OCI-LY1 (cell line): ENCODE data around the gene UMAD1.

Experiments used
- H2AFZ ChIP-seq: fragments of 200-600 bp; sonication (generic), shearing (Covaris generic); 2 replicates; pipeline ENCODE4 v1.6.0; 2014; ENCODE audit warnings: antibody characterized with exemption, mild to moderate bottlenecking, low read length
- H3F3A ChIP-seq: fragments of 200-600 bp; sonication (generic), shearing (Covaris generic); 2 replicates; pipeline ENCODE4 v1.6.0; 2014; ENCODE audit warnings: mild to moderate bottlenecking, antibody characterized with exemption, low read length, moderate library complexity; ENCODE audit not compliant: insufficient read depth
- H3K27ac ChIP-seq: fragments of 200-600 bp; sonication (generic); 2 replicates; pipeline ENCODE4 v1.5.1; 2014; ENCODE audit warnings: low read length, mixed run types, mild to moderate bottlenecking, low read depth; ENCODE audit not compliant: poor library complexity, severe bottlenecking
- H3K27me3 ChIP-seq: fragments of 200-600 bp; sonication (generic); 2 replicates; pipeline ENCODE4 v1.6.0; 2014; ENCODE audit warnings: antibody characterized with exemption, mild to moderate bottlenecking, low read length, moderate library complexity; ENCODE audit not compliant: insufficient read depth
- H3K36me3 ChIP-seq: fragments of 200-600 bp; sonication (generic); 2 replicates; pipeline ENCODE4 v1.6.1; 2014; ENCODE audit warnings: mild to moderate bottlenecking, antibody characterized with exemption, low read length, moderate library complexity, mixed read lengths; ENCODE audit not compliant: insufficient read depth
- H3K4me1 ChIP-seq: fragments of 200-600 bp; sonication (generic); 2 replicates; pipeline ENCODE4 v1.5.1; 2014; ENCODE audit warnings: mild to moderate bottlenecking, low read length, moderate library complexity; ENCODE audit not compliant: insufficient read depth, severe bottlenecking
- H3K4me2 ChIP-seq: fragments of 200-600 bp; sonication (generic), shearing (Covaris generic); 2 replicates; pipeline ENCODE4 v1.6.1; 2014; ENCODE audit warnings: low read length
- H3K4me3 ChIP-seq: fragments of 200-600 bp; sonication (generic); 2 replicates; pipeline ENCODE4 v1.5.1; 2014; ENCODE audit warnings: low read length, low read depth, mild to moderate bottlenecking, mixed read lengths; ENCODE audit not compliant: poor library complexity, severe bottlenecking
- H3K79me2 ChIP-seq: fragments of 200-600 bp; shearing (Covaris generic); 2 replicates; pipeline ENCODE4 v1.6.1; 2016; ENCODE audit warnings: mixed run types, low read length, mixed read lengths; ENCODE audit not compliant: insufficient read depth
- H3K9ac ChIP-seq: fragments of 200-600 bp; sonication (generic), shearing (Covaris generic); 2 replicates; pipeline ENCODE4 v1.6.1; 2014; ENCODE audit warnings: mild to moderate bottlenecking, low read length, mixed read lengths
- H3K9me2 ChIP-seq: fragments of 200-600 bp; sonication (generic), shearing (Covaris generic); 2 replicates; pipeline ENCODE4 v1.6.1; 2014; ENCODE audit warnings: low read depth, mild to moderate bottlenecking, low read length, mixed read lengths
- H3K9me3 ChIP-seq: fragments of 200-600 bp; shearing (Covaris generic); 2 replicates; pipeline ENCODE4 v1.6.1; 2014; ENCODE audit warnings: low read length, mixed read lengths
- H4K20me1 ChIP-seq: fragments of 200-600 bp; sonication (generic), shearing (Covaris generic); 2 replicates; pipeline ENCODE4 v1.6.0; 2016; ENCODE audit warnings: mild to moderate bottlenecking, low read length; ENCODE audit not compliant: insufficient read depth
- EZH2 ChIP-seq: fragments of 200-600 bp; sonication (generic), shearing (Covaris generic); IDR thresholded peaks from 2 replicates; pipeline ENCODE4 v1.8.0; 2017; ENCODE audit warnings: borderline replicate concordance, mixed run types, mild to moderate bottlenecking, antibody characterized with exemption, low read length, moderate library complexity, mixed read lengths
- TF ChIP-seq, protein P1 (sequence below): fragments of 200-600 bp; sonication (generic), shearing (Covaris generic); IDR thresholded peaks from 2 replicates; pipeline ENCODE4 v1.5.1; 2017; ENCODE audit warnings: mild to moderate bottlenecking, antibody characterized with exemption, low read length, moderate library complexity, mixed read lengths

Gene UMAD1

DNA sequence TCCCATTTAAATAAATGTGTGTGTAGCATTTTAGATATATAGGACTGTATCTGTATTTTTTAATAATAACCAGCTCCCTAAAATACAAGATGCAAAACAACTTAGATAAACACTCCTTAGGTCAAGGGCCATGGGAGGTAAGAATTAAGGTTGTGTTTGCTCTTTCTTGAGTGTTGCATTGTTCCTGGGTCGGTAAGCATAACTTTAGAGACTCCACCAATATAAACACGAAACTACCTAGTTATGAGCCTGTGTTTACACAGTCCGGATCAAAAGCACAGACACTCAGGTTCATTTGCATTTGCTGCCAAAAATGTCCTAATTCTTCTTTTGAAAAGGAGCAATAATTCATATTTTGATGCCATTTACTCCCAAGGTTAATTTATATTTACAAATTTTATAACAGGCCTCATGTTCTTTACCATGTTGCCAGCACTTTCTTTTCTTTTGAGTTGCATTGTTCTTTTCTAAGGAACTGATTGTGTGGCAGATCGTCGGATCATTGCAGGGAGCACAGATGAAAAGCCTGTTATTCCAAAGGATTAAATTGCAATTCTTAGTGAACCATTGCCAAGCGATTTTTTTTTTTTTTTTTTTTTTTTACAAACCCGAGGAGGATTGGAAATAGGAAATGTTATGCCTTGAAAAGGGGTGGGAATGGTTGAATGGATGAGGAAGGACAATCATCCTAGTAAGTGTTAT, 282.3 kb downstream of the UMAD1 start:
- H3K4me3 ChIP-seq: no peak overlapping the region
- H4K20me1 ChIP-seq: no peaks in the 10 kb centered on the region
- H3K27ac ChIP-seq: peak overlapping the region; percentile 89
- no peaks in the 10 kb centered on the region for H3K36me3 ChIP-seq
- H3K9ac ChIP-seq: peak overlapping the region; percentile 23; the same call in 1 of the 2 replicates
- peak overlapping the region; percentile 98 for H2AFZ ChIP-seq
- H3K9me3 ChIP-seq: no peaks in the 10 kb centered on the region
- no peaks in the 10 kb centered on the region for H3F3A ChIP-seq
- H3K4me2 ChIP-seq: peak overlapping the region; percentile 67
- no peaks in the 10 kb centered on the region for H3K9me2 ChIP-seq
- H3K79me2 ChIP-seq: no peaks in the 10 kb centered on the region
- peaks cover 65% of the 10 kb centered on the region for H3K4me1 ChIP-seq
- no peak for TF ChIP-seq EZH2
- TF ChIP-seq, protein P1, sequence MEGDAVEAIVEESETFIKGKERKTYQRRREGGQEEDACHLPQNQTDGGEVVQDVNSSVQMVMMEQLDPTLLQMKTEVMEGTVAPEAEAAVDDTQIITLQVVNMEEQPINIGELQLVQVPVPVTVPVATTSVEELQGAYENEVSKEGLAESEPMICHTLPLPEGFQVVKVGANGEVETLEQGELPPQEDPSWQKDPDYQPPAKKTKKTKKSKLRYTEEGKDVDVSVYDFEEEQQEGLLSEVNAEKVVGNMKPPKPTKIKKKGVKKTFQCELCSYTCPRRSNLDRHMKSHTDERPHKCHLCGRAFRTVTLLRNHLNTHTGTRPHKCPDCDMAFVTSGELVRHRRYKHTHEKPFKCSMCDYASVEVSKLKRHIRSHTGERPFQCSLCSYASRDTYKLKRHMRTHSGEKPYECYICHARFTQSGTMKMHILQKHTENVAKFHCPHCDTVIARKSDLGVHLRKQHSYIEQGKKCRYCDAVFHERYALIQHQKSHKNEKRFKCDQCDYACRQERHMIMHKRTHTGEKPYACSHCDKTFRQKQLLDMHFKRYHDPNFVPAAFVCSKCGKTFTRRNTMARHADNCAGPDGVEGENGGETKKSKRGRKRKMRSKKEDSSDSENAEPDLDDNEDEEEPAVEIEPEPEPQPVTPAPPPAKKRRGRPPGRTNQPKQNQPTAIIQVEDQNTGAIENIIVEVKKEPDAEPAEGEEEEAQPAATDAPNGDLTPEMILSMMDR: no peak
- no peaks in the 10 kb centered on the region for H3K27me3 ChIP-seq

DNA sequence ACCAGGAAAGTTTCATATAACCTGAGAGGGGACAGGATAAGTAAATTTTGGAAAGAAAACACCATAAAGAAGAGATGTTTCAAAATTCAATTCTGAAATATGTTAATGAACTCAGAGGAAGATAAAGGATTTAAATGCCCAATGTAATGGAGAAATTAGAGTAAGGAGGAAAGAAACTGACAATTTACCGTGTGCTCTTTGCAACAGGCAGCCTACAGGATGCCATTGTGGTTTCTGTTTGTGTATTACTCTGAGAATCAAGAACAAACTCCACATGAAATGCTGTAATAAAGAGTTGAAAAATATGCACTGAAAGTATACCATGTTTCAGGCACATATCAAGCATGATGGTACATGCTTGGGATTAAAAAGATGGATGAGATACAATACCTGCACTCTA, 283.3 kb downstream of the UMAD1 start:
- no peak overlapping the region for H3K4me2 ChIP-seq
- TF ChIP-seq, protein P1: no peak
- TF ChIP-seq EZH2: no peak
- no peaks in the 10 kb centered on the region for H3F3A ChIP-seq
- H3K27me3 ChIP-seq: no peaks in the 10 kb centered on the region
- no peaks in the 10 kb centered on the region for H4K20me1 ChIP-seq
- H3K9me3 ChIP-seq: peaks cover 5% of the 10 kb centered on the region; the same call in 1 of the 2 replicates
- H3K36me3 ChIP-seq: no peaks in the 10 kb centered on the region
- no peak overlapping the region for H3K4me3 ChIP-seq
- H2AFZ ChIP-seq: no peak overlapping the region
- no peak overlapping the region for H3K9ac ChIP-seq
- peaks cover 60% of the 10 kb centered on the region for H3K4me1 ChIP-seq
- H3K9me2 ChIP-seq: no peaks in the 10 kb centered on the region
- peak overlapping the region; percentile 89 for H3K27ac ChIP-seq
- H3K79me2 ChIP-seq: no peaks in the 10 kb centered on the region

DNA sequence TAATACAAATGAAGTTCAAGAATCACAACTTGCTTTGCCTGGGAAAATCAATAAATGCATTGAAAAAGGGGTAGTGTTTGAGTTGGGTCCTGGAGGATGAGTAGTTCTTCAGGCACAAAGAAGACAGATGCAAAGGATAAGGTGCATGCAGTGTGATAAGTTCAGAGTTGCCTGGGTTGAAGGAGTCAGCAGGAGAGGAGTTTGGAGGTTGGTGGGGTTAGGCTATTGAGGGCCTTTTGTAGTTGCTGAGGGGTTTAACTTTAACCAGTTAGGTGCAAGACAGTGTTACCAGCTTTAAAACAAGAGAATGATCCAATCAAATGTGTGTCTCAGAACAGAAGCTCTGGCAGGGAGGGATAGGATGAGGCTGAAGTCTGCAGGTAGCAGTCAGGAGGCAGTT, 283.8 kb downstream of the UMAD1 start:
- Histone ChIP-seq H3F3A (no peaks in the 10 kb centered on the region), H3K4me2 (no peak overlapping the region), H3K9ac (no peak overlapping the region), H3K27ac (peak overlapping the region; percentile 89), H4K20me1 (no peaks in the 10 kb centered on the region), H3K36me3 (no peaks in the 10 kb centered on the region), H3K4me3 (no peak overlapping the region), H3K79me2 (no peaks in the 10 kb centered on the region), H3K9me3 (peaks cover 5% of the 10 kb centered on the region; the same call in 1 of the 2 replicates), H3K9me2 (no peaks in the 10 kb centered on the region), H3K4me1 (peaks cover 55% of the 10 kb centered on the region), H2AFZ (no peak overlapping the region), H3K27me3 (no peaks in the 10 kb centered on the region)
- TF ChIP-seq, protein P1: no peak
- TF ChIP-seq EZH2: no peak
